Nephron (organoid): ENCODE results near the gene HNRNPF.
A peak's percentile ranks its signal among the peaks of the same experiment; 100 is the strongest.
"Not testable (repeated sequence)": the region's sequence is repeated elsewhere in the genome, so short reads cannot be mapped to it uniquely, and the experiment has no call there.

Source experiments
- H3K27ac Mint-ChIP-seq, 3 experiments: 2 replicates each; pipeline ENCODE4 v1.8.0; 2020; ENCODE audit warnings: mixed read lengths in 3 of 3, mild to moderate bottlenecking in 2 of 3, moderate library complexity in 1 of 3
- H3K27me3 Mint-ChIP-seq: 2 replicates; pipeline ENCODE4 v1.8.0; 2021; ENCODE audit warnings: low read depth, mild to moderate bottlenecking, moderate library complexity, mixed read lengths
- H3K36me3 Mint-ChIP-seq: 2 replicates; pipeline ENCODE4 v1.8.0; 2020; ENCODE audit warnings: low read depth, mixed read lengths
- H3K4me1 Mint-ChIP-seq: 2 replicates; pipeline ENCODE4 v1.8.0; 2020; ENCODE audit warnings: mixed read lengths
- H3K4me3 Mint-ChIP-seq, 3 experiments: 2 replicates each; pipeline ENCODE4 v1.8.0; 2020; ENCODE audit warnings: mild to moderate bottlenecking in 3 of 3, mixed read lengths in 3 of 3, moderate library complexity in 2 of 3
- H3K9me3 Mint-ChIP-seq: 2 replicates; pipeline ENCODE4 v1.8.0; 2020; ENCODE audit warnings: mixed read lengths
- TF ChIP-seq, protein P1 (sequence below), 3 experiments: fragments of 200-600 bp; sonication (generic); IDR thresholded peaks; one replicate each; pipeline ENCODE4 v1.5.0; 2021; ENCODE audit warnings: antibody characterized with exemption in 3 of 3; ENCODE audit not compliant: unreplicated experiment in 3 of 3

The HNRNPF gene, protein sequence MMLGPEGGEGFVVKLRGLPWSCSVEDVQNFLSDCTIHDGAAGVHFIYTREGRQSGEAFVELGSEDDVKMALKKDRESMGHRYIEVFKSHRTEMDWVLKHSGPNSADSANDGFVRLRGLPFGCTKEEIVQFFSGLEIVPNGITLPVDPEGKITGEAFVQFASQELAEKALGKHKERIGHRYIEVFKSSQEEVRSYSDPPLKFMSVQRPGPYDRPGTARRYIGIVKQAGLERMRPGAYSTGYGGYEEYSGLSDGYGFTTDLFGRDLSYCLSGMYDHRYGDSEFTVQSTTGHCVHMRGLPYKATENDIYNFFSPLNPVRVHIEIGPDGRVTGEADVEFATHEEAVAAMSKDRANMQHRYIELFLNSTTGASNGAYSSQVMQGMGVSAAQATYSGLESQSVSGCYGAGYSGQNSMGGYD

DNA sequence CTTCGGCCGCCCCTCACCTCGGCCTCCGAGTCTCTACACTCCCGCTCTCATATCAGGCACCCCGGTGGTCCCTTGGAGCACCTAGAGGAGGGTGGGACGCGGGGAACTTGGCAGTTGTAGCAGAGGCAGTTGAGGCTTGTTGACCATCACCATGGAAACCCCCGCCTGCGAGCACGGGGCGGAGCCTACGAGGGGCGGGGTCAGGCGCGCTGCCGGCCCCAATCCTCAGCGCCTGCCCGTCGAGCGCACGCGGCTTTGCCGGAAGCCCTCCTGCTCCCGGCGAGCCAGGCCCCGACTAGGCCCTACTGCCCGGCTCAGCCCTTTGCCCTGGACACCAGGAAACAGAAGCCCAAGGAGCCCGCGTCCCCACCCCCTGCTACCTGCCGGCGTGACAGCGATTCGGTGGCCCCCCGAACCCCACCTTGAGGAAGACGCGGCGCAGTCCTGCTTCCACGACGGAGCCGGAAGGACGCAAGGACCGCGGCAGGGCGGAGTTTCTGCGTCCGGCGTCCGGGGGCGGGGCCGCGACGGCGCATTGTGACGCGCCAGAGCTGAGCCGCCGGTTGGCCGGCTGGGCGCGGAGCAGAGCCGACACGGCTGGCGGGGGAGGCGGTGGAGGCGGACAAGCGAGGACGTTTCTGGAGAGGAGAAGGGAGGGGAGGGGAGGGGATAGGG, at the start of gene HNRNPF:
Gene HNRNPF (minus strand): TSS at position 477 of the 675 bp plus-strand sequence. CDS start 21,302 bp downstream, outside the sequence.
- H3K36me3 Mint-ChIP-seq: peaks cover 4% of the 10 kb centered on the region
- H3K27ac Mint-ChIP-seq: peak within 1 kb of the TSS; percentile 98 to 99 (median 98)
- TF ChIP-seq, protein P1, sequence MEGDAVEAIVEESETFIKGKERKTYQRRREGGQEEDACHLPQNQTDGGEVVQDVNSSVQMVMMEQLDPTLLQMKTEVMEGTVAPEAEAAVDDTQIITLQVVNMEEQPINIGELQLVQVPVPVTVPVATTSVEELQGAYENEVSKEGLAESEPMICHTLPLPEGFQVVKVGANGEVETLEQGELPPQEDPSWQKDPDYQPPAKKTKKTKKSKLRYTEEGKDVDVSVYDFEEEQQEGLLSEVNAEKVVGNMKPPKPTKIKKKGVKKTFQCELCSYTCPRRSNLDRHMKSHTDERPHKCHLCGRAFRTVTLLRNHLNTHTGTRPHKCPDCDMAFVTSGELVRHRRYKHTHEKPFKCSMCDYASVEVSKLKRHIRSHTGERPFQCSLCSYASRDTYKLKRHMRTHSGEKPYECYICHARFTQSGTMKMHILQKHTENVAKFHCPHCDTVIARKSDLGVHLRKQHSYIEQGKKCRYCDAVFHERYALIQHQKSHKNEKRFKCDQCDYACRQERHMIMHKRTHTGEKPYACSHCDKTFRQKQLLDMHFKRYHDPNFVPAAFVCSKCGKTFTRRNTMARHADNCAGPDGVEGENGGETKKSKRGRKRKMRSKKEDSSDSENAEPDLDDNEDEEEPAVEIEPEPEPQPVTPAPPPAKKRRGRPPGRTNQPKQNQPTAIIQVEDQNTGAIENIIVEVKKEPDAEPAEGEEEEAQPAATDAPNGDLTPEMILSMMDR (IDR thresholded peaks at IDR 0.05; ENCODE audit: unreplicated experiment in 3 of 3): no peak
- H3K4me1 Mint-ChIP-seq: peaks cover 18% of the 10 kb centered on the region
- peaks cover 4% of the 10 kb centered on the region for H3K27me3 Mint-ChIP-seq
- no peaks in the 10 kb centered on the region for H3K9me3 Mint-ChIP-seq
- H3K4me3 Mint-ChIP-seq: peak within 1 kb of the TSS; percentile 96 to 99 (median 98)

DNA sequence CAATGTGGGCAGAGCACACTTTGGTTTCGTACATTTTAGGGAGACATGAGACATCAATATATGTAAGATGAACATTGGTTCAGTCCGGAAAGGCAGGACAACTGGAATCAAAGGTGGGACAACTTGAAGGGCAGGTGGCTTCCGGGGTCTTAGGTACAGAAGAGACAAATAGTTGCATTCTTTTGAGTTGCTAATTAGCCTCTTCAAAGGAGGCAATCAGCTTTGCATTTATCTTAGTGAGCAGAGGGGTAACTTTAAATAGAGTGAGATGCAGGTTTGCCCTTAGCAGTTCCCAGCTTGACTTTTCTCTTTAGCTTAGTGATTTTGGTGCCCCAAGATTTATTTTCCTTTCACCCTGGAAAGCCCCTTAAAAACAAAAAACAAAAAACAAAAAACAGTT, 49.2 kb upstream of the HNRNPF start:
- Mint-ChIP-seq H3K4me3 (peak overlapping the region in 2 of 3 experiments; percentile 41 to 44), H3K27ac (no peak overlapping the region), H3K9me3 (no peaks in the 10 kb centered on the region), H3K36me3 (no peaks in the 10 kb centered on the region), H3K4me1 (peaks cover 15% of the 10 kb centered on the region), H3K27me3 (peaks cover 4% of the 10 kb centered on the region)
- TF ChIP-seq, protein P1 (IDR thresholded peaks at IDR 0.05; ENCODE audit: unreplicated experiment in 3 of 3): no peak

GRCh38 chr10:43456561-43456960, 47.6 kb upstream of the HNRNPF start:
- H3K4me3 Mint-ChIP-seq: peak overlapping the region in 2 of 3 experiments; percentile 6 to 42
- not testable (repeated sequence) for H3K27me3 Mint-ChIP-seq, H3K36me3 Mint-ChIP-seq, H3K9me3 Mint-ChIP-seq
- peaks cover 17% of the 10 kb centered on the region for H3K4me1 Mint-ChIP-seq
- peak overlapping the region in 1 of 3 experiments; percentile 96 for H3K27ac Mint-ChIP-seq

- peak overlapping the region; percentile 93 to 97 (median 96) for H3K4me3 Mint-ChIP-seq
- H3K9me3 Mint-ChIP-seq, H3K36me3 Mint-ChIP-seq, H3K27me3 Mint-ChIP-seq: not testable (repeated sequence)
- H3K4me1 Mint-ChIP-seq: peaks cover 17% of the 10 kb centered on the region
- peak overlapping the region in 2 of 3 experiments; percentile 96 to 98 for H3K27ac Mint-ChIP-seq
Measured at GRCh38 chr10:43454025-43454424, 45.0 kb upstream of the HNRNPF start.

GRCh38 chr10:43453266-43453831, 44.4 kb upstream of the HNRNPF start:
- peak overlapping the region; percentile 48 to 82 (median 76) for H3K4me3 Mint-ChIP-seq
- peaks cover 17% of the 10 kb centered on the region for H3K4me1 Mint-ChIP-seq
- TF ChIP-seq, protein P1 (IDR thresholded peaks at IDR 0.05; ENCODE audit: unreplicated experiment in 3 of 3): no peak
- no peaks in the 10 kb centered on the region for H3K36me3 Mint-ChIP-seq
- peaks cover 4% of the 10 kb centered on the region for H3K27me3 Mint-ChIP-seq
- H3K27ac Mint-ChIP-seq: peak overlapping the region; percentile 50 to 82 (median 72)
- no peaks in the 10 kb centered on the region for H3K9me3 Mint-ChIP-seq

DNA sequence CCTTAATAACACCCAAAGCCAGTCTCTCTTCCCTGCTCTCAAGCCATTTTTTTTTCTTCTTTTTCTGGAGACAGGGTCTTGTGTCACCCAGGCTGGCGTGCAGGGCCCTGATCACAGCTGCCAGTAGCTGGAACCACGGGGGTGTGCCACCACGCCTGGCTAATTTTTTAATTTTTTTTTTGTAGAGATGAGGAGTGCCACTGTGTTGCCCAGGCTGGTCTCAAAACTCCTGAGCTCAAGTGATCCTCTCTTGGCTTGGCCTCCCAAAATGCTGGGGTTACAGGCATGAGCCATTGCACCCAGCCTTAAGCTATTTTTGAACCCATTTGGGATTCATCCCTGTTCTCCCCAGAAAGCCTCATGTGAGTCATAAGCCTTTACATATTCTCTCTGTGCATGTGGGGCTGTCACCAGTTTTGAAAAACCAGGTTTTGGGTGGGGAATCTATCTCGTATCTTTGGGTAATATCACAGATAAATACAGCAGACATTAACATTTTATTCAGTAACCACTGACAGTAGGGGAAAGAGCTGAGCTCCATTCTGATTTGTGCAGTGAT, 43.4 kb upstream of the HNRNPF start:
- TF ChIP-seq, protein P1 (IDR thresholded peaks at IDR 0.05; ENCODE audit: unreplicated experiment in 3 of 3): no peak
- Mint-ChIP-seq H3K9me3 (peaks cover 5% of the 10 kb centered on the region), H3K36me3 (peaks cover 5% of the 10 kb centered on the region), H3K4me3 (peak overlapping the region in 1 of 3 experiments; percentile 44), H3K27ac (peak overlapping the region; percentile 50 to 82 (median 72)), H3K27me3 (no peaks in the 10 kb centered on the region), H3K4me1 (peaks cover 17% of the 10 kb centered on the region)
